IPS-18a (cell line): Measurements from ENCODE around the gene SEC16B.

Experiments
- H3K27ac ChIP-seq: one replicate; pipeline ENCODE4 v1.5.1; 2013; ENCODE audit warnings: low read length
- H3K27me3 ChIP-seq: one replicate; pipeline ENCODE4 v1.6.1; 2013; ENCODE audit warnings: mild to moderate bottlenecking, low read length; ENCODE audit not compliant: control insufficient read depth, insufficient read depth
- H3K36me3 ChIP-seq: one replicate; pipeline ENCODE4 v1.6.1; 2013; ENCODE audit warnings: low read depth, low read length; ENCODE audit not compliant: control insufficient read depth
- H3K4me1 ChIP-seq: one replicate; pipeline ENCODE4 v1.6.1; 2013; ENCODE audit warnings: low read depth, low read length; ENCODE audit not compliant: control insufficient read depth
- H3K4me3 ChIP-seq: one replicate; pipeline ENCODE4 v1.5.1; 2013; ENCODE audit warnings: low read length
- H3K9ac ChIP-seq: one replicate; pipeline ENCODE4 v1.6.1; 2013; ENCODE audit warnings: mild to moderate bottlenecking, low read length, moderate library complexity
- H3K9me3 ChIP-seq: one replicate; pipeline ENCODE4 v1.6.1; 2013; ENCODE audit warnings: low read depth, low read length; ENCODE audit not compliant: control insufficient read depth

Gene SEC16B

GRCh38 chr1:177897281-177897997 lies 72.4 kb downstream of the SEC16B start:
- H3K4me1 ChIP-seq: no peaks in the 10 kb centered on the region
- H3K27ac ChIP-seq: no peak overlapping the region
- no peaks in the 10 kb centered on the region for H3K36me3 ChIP-seq
- H3K4me3 ChIP-seq: no peak overlapping the region
- no peaks in the 10 kb centered on the region for H3K27me3 ChIP-seq
- no peak overlapping the region for H3K9ac ChIP-seq
- peaks cover under 1% of the 10 kb centered on the region for H3K9me3 ChIP-seq
